Mesendoderm (in vitro differentiated cells): Measurements from ENCODE around the gene CYSTM1.

Source experiments
- DNase-seq: peaks from one replicate; pipeline ENCODE4 v3.0.0; 2013
- H2AK5ac ChIP-seq: 2 replicates; pipeline ENCODE4 v1.6.1; 2013; ENCODE audit warnings: low read length, inconsistent platforms
- H2BK120ac ChIP-seq: 2 replicates; pipeline ENCODE4 v1.6.1; 2013; ENCODE audit warnings: low read depth, mild to moderate bottlenecking, low read length, moderate library complexity, mixed read lengths
- H2BK15ac ChIP-seq: replicated peaks from 2 replicates; pipeline ENCODE4 v1.6.1; 2013; ENCODE audit warnings: low read depth, mild to moderate bottlenecking, moderate library complexity
- H2BK5ac ChIP-seq: 2 replicates; pipeline ENCODE4 v1.6.1; 2013; ENCODE audit warnings: low read length, inconsistent platforms
- H3K18ac ChIP-seq: 2 replicates; pipeline ENCODE4 v1.6.1; 2013; ENCODE audit warnings: mild to moderate bottlenecking, low read length, mixed read lengths
- H3K23ac ChIP-seq: one replicate; pipeline ENCODE4 v1.6.1; 2013; ENCODE audit warnings: low read length
- H3K27ac ChIP-seq: 2 replicates; pipeline ENCODE4 v1.5.1; 2013; ENCODE audit warnings: low read depth, mild to moderate bottlenecking, inconsistent platforms, low read length, moderate library complexity
- H3K27me3 ChIP-seq: 2 replicates; pipeline ENCODE4 v1.6.1; 2013; ENCODE audit warnings: low read length, control low read depth, mild to moderate bottlenecking, inconsistent platforms; ENCODE audit not compliant: insufficient read depth, poor library complexity
- H3K36me3 ChIP-seq: 2 replicates; pipeline ENCODE4 v1.6.1; 2013; ENCODE audit warnings: low read length, inconsistent platforms; ENCODE audit not compliant: control insufficient read depth, insufficient read depth
- H3K4ac ChIP-seq: one replicate; pipeline ENCODE4 v1.6.1; 2013; ENCODE audit warnings: low read depth, mild to moderate bottlenecking, low read length, moderate library complexity
- H3K4me1 ChIP-seq: 2 replicates; pipeline ENCODE4 v1.6.1; 2013; ENCODE audit warnings: low read depth, low read length, inconsistent platforms; ENCODE audit not compliant: control insufficient read depth
- H3K4me2 ChIP-seq: 2 replicates; pipeline ENCODE4 v1.6.1; 2013; ENCODE audit warnings: low read length
- H3K4me3 ChIP-seq: 2 replicates; pipeline ENCODE4 v1.5.1; 2013; ENCODE audit warnings: mild to moderate bottlenecking, low read length
- H3K56ac ChIP-seq: one replicate; pipeline ENCODE4 v1.6.1; 2013; ENCODE audit warnings: low read length
- H3K79me1 ChIP-seq: 2 replicates; pipeline ENCODE4 v1.6.1; 2013; ENCODE audit warnings: low read length, inconsistent platforms
- H3K79me2 ChIP-seq: 2 replicates; pipeline ENCODE4 v1.6.1; 2013; ENCODE audit warnings: mild to moderate bottlenecking, low read length; ENCODE audit not compliant: control insufficient read depth, insufficient read depth
- H3K9ac ChIP-seq: 2 replicates; pipeline ENCODE4 v1.6.1; 2013; ENCODE audit warnings: low read length, inconsistent platforms
- H4K5ac ChIP-seq: one replicate; pipeline ENCODE4 v1.6.1; 2013; ENCODE audit warnings: low read length
- H4K8ac ChIP-seq: one replicate; pipeline ENCODE4 v1.6.1; 2013; ENCODE audit warnings: low read depth, mild to moderate bottlenecking, control low read depth, low read length, moderate library complexity
- WGBS: extraction: QIAGEN DNeasy Blood & Tissue Kit; methylation state at CpG from one replicate; pipeline ENCODE4 v1.1.7; 2013; ENCODE audit warnings: low lambda C conversion rate, missing lambda C conversion rate; ENCODE audit not compliant: insufficient coverage; ENCODE audit errors: extremely low coverage; 5-methylcytosine and 5-hydroxymethylcytosine counted together

CYSTM1 gene

DNA sequence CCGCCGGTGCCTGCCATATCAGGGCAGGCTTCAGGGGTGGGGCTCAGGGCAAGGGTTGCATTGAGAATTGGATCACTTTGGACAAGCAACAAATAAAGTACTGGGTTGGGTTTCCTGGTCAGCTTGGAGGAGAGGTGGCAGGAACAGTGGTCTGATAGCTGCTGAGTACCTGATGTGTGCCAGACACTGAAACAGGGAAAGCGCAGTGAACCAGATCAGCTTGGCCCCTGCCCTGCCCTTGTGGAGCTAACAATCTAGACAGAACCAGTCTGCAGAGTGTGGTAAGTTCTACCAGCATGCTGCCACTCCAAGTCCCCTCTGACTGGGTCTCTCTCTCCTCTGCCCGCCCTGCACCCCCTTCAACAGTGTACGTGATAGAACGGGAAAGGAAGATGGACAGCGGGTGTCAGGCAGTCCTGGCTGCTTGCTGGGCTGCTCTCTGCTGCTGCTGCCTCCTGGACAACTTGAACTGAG is 53.4 kb downstream of the CYSTM1 start:
- Histone ChIP-seq H3K4me3 (no peak overlapping the region), H4K5ac (no peak overlapping the region), H2BK15ac (no peak overlapping the region), H3K4me1 (no peaks in the 10 kb centered on the region), H3K4me2 (no peak overlapping the region), H2BK120ac (no peak overlapping the region), H3K9ac (no peak overlapping the region), H2BK5ac (no peak overlapping the region), H3K79me2 (no peaks in the 10 kb centered on the region), H3K56ac (no peak overlapping the region), H3K4ac (no peak overlapping the region), H2AK5ac (no peak overlapping the region), H3K36me3 (no peaks in the 10 kb centered on the region), H4K8ac (no peak overlapping the region), H3K23ac (no peak overlapping the region), H3K27ac (no peak overlapping the region), H3K27me3 (no peaks in the 10 kb centered on the region), H3K79me1 (no peaks in the 10 kb centered on the region), H3K18ac (no peak overlapping the region)
- no peak for DNase-seq
- WGBS, result no CpG with 5 or more reads among the region's 7 CpGs

GRCh38 chr5:140230373-140230772 is 55.4 kb downstream of the CYSTM1 start:
- Histone ChIP-seq H3K18ac (no peak overlapping the region), H3K4me2 (no peak overlapping the region), H3K36me3 (no peaks in the 10 kb centered on the region), H3K79me2 (no peaks in the 10 kb centered on the region), H3K4me3 (no peak overlapping the region), H3K27me3 (no peaks in the 10 kb centered on the region), H2BK5ac (no peak overlapping the region), H4K8ac (no peak overlapping the region), H4K5ac (no peak overlapping the region), H3K56ac (no peak overlapping the region), H2AK5ac (no peak overlapping the region), H3K9ac (no peak overlapping the region), H2BK15ac (no peak overlapping the region), H3K79me1 (no peaks in the 10 kb centered on the region), H3K4ac (no peak overlapping the region), H3K4me1 (no peaks in the 10 kb centered on the region), H3K23ac (no peak overlapping the region), H3K27ac (no peak overlapping the region), H2BK120ac (no peak overlapping the region)
- no peak for DNase-seq
- WGBS, result no CpG with 5 or more reads among the region's 1 CpG

GRCh38 chr5:140232731-140233130 is 57.7 kb downstream of the CYSTM1 start:
- no peak for DNase-seq
- H3K4me2 ChIP-seq, result no peak overlapping the region
- H3K79me1 ChIP-seq, result no peaks in the 10 kb centered on the region
- no peak overlapping the region for H3K23ac ChIP-seq
- H4K5ac ChIP-seq, result no peak overlapping the region
- H3K27me3 ChIP-seq, result no peaks in the 10 kb centered on the region
- H3K18ac ChIP-seq, result no peak overlapping the region
- no peaks in the 10 kb centered on the region for H3K4me1 ChIP-seq
- H2BK5ac ChIP-seq, result no peak overlapping the region
- no peak overlapping the region for H3K9ac ChIP-seq
- no peak overlapping the region for H2AK5ac ChIP-seq
- WGBS, result no CpG with 5 or more reads among the region's 1 CpG
- H3K56ac ChIP-seq, result no peak overlapping the region
- H3K4ac ChIP-seq, result no peak overlapping the region
- H2BK120ac ChIP-seq, result no peak overlapping the region
- no peak overlapping the region for H4K8ac ChIP-seq
- H3K4me3 ChIP-seq, result no peak overlapping the region
- H3K79me2 ChIP-seq, result no peaks in the 10 kb centered on the region
- no peak overlapping the region for H2BK15ac ChIP-seq
- H3K27ac ChIP-seq, result no peak overlapping the region
- no peaks in the 10 kb centered on the region for H3K36me3 ChIP-seq

DNA sequence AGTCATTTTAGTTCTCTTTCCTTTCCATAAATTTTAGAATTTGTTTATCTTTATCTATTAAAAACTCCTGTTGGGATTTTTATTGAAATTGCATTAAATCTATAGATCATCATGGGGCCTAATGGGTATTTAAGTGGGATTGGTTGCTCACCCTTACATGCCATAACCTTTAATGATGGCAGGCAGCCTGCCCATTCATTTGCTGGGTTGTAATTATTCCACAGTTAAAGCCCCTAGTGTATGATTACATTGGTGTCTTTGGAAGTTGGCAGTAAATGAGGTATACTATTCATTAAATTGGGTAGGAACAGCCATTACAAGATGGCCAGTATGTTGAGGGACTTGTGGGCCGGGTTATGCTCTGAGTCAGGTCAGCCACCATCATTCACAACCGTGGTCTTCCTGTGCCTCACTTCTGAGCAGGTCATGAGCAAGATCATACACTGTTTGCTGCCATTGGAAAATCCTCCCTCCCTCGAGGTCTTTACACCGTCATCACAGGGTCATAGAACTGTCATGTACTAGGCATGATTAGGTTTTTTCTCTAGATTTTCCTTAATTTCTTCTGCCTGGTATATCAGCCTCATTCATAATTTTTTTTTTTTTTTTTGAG is 59.5 kb downstream of the CYSTM1 start:
- H3K79me2 ChIP-seq, result no peaks in the 10 kb centered on the region
- no peak overlapping the region for H3K4me2 ChIP-seq
- no peak overlapping the region for H3K4ac ChIP-seq
- no peak overlapping the region for H2BK5ac ChIP-seq
- H2BK15ac ChIP-seq, result no peak overlapping the region
- H3K4me1 ChIP-seq, result no peaks in the 10 kb centered on the region
- H3K36me3 ChIP-seq, result no peaks in the 10 kb centered on the region
- no peak overlapping the region for H4K8ac ChIP-seq
- no CpG with 5 or more reads among the region's 4 CpGs for WGBS
- H3K23ac ChIP-seq, result no peak overlapping the region
- no peak overlapping the region for H4K5ac ChIP-seq
- no peaks in the 10 kb centered on the region for H3K79me1 ChIP-seq
- H2BK120ac ChIP-seq, result no peak overlapping the region
- H3K18ac ChIP-seq, result no peak overlapping the region
- DNase-seq, result no peak
- no peak overlapping the region for H3K56ac ChIP-seq
- no peak overlapping the region for H3K4me3 ChIP-seq
- no peak overlapping the region for H3K9ac ChIP-seq
- H3K27me3 ChIP-seq, result no peaks in the 10 kb centered on the region
- no peak overlapping the region for H3K27ac ChIP-seq
- H2AK5ac ChIP-seq, result no peak overlapping the region

DNA sequence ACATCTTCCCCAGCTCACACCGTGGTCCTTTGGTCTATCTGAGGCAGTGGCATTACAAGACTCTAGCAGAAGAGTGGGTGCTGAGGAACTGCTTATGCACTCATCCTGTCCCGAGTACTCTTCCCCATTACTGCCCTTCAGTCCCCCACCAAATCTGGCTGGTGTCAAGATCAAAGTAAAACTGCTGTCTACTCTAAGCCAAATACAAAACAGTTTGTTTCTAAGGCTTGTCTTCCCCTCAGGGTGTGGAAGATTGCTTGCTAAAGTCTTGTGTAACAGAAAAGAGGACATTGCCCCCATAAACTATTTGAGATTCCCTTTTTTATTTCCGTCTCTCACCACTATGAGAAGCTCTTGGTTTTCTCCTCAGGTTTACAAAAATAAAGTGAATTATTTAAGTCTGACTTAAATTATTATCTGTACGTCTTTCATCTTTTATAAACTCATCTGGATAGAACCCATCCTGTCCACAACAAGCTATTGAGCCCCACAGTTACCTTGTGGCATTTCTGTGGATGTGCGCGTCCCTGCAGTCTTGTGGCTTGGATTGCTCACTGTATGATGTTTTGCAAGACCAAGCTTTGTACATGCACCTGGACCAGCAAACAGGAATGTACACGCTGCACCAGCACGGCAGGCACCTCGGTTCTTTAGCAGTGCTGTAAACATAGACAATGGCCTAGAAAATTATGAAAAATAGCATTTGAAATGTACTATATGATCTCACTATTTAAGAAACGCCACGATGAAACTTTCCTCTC is 61.0 kb downstream of the CYSTM1 start:
- no peak overlapping the region for H3K27ac ChIP-seq
- H2BK15ac ChIP-seq, result no peak overlapping the region
- no peak overlapping the region for H3K9ac ChIP-seq
- no peak overlapping the region for H3K56ac ChIP-seq
- H3K27me3 ChIP-seq, result no peaks in the 10 kb centered on the region
- no peaks in the 10 kb centered on the region for H3K4me1 ChIP-seq
- no peak overlapping the region for H3K23ac ChIP-seq
- H3K79me2 ChIP-seq, result no peaks in the 10 kb centered on the region
- H3K36me3 ChIP-seq, result no peaks in the 10 kb centered on the region
- H3K4me2 ChIP-seq, result no peak overlapping the region
- no peak for DNase-seq
- no peak overlapping the region for H2AK5ac ChIP-seq
- H2BK120ac ChIP-seq, result no peak overlapping the region
- WGBS, result no CpG with 5 or more reads among the region's 11 CpGs
- H3K79me1 ChIP-seq, result no peaks in the 10 kb centered on the region
- no peak overlapping the region for H4K5ac ChIP-seq
- H4K8ac ChIP-seq, result no peak overlapping the region
- no peak overlapping the region for H2BK5ac ChIP-seq
- H3K4ac ChIP-seq, result no peak overlapping the region
- H3K4me3 ChIP-seq, result no peak overlapping the region
- H3K18ac ChIP-seq, result no peak overlapping the region
